Measurements from ENCODE around the gene PRDM11.

DNA sequence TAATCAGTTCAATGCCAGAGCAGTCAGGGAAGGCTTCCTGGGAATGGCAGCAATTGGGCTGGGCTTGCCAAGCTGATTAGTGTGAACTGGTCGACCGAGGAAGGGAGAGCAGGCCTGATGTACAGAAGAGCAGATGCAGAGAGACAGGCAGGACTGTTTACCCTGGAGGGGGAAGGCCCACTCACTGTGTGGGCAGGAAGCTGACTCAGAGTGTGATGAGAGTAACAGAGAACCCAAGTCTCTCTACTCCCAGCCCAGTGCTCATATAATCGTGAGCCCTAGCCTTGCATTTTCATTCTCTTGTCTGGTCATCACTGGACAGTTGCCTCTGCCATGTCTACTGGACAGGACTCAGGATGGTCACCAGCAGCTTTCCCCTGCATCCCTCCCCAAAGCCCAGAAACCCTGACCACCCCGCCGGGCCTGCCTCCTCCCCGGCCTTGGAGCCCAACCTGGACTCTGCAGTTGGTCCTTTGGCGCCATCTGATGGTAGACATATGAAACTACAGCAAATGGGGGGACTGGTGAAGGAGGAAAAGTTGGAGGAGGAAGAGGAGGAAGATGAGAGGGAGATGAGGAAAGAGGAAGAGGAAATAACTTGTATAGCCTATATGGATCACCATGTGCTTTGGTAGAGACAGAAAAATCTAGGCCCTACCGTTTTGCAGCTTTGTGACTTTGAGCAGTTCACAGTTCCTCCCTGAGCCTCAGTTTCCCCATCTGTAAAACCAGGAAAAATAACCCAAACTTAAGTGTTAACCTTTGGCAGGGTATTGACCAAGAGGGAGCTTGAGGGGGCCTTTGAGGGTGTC, 43.4 kb upstream of the PRDM11 start:
- TF ChIP-seq, protein P1, sequence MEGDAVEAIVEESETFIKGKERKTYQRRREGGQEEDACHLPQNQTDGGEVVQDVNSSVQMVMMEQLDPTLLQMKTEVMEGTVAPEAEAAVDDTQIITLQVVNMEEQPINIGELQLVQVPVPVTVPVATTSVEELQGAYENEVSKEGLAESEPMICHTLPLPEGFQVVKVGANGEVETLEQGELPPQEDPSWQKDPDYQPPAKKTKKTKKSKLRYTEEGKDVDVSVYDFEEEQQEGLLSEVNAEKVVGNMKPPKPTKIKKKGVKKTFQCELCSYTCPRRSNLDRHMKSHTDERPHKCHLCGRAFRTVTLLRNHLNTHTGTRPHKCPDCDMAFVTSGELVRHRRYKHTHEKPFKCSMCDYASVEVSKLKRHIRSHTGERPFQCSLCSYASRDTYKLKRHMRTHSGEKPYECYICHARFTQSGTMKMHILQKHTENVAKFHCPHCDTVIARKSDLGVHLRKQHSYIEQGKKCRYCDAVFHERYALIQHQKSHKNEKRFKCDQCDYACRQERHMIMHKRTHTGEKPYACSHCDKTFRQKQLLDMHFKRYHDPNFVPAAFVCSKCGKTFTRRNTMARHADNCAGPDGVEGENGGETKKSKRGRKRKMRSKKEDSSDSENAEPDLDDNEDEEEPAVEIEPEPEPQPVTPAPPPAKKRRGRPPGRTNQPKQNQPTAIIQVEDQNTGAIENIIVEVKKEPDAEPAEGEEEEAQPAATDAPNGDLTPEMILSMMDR (IDR thresholded peaks at IDR 0.05) = peak; percentile 91 to 97 (median 94)
- TF ChIP-seq POLR2A (IDR thresholded peaks at IDR 0.05) = no peak

All from right lobe of liver (tissue), 4 donors.